ENCODE data around the gene FCAR. TPM values are rescaled to one million over a fixed set of nuclear protein-coding genes. Genes with fewer than 3 reads are reported as not detected.
"Not testable (repeated sequence)": the region's sequence is repeated elsewhere in the genome, so short reads cannot be mapped to it uniquely, and the experiment has no call there.

Gene FCAR
- total RNA-seq, 1 donor from 2014 or later, result 0.32 TPM

- ATAC-seq, result no peak
- intact Hi-C loops (cut with micrococcal nuclease), result no loop called here
- no peak for DNase-seq
Measured at GRCh38 chr19:54928299-54928698, 54.3 kb downstream of the FCAR start.

- no peak for ATAC-seq
- DNase-seq, result no peak
- intact Hi-C loops (cut with micrococcal nuclease), result no loop called here
Measured at GRCh38 chr19:54937926-54938325, 63.9 kb downstream of the FCAR start.

GRCh38 chr19:54938906-54939305 is 64.9 kb downstream of the FCAR start:
- intact Hi-C loops (cut with micrococcal nuclease), result no loop called here
- DNase-seq, result no peak
- no peak for ATAC-seq

- DNase-seq; intact Hi-C loops (cut with micrococcal nuclease); ATAC-seq: not testable (repeated sequence)
Measured at GRCh38 chr19:54939538-54939937, 65.5 kb downstream of the FCAR start.

Other genes with a start within 250 kb of the FCAR start
- gene LILRB1, start 243.8 kb upstream of the FCAR start, total RNA-seq, result 2.2 TPM
- gene LILRB4, start 211.2 kb upstream of the FCAR start, total RNA-seq, result 3.3 TPM
- gene KIR3DL3, start 149.8 kb upstream of the FCAR start, total RNA-seq, result not detected
- not detected for gene KIR2DL3, start 135.7 kb upstream of the FCAR start, total RNA-seq
- not detected for gene KIR2DL1, start 104.4 kb upstream of the FCAR start, total RNA-seq
- gene KIR2DL4, start 70.6 kb upstream of the FCAR start, total RNA-seq, result not detected
- gene KIR3DL1, start 57.8 kb upstream of the FCAR start, total RNA-seq, result not detected
- not detected for gene KIR2DS4, start 41.6 kb upstream of the FCAR start, total RNA-seq
- gene KIR3DL2, start 23.8 kb upstream of the FCAR start, total RNA-seq, result not detected
- gene NCR1, start 31.9 kb downstream of the FCAR start, total RNA-seq, result 0.27 TPM
- gene NLRP7, start 73.3 kb downstream of the FCAR start, total RNA-seq, result not detected
- gene NLRP2, start 92.1 kb downstream of the FCAR start, total RNA-seq, result 0.67 TPM
- not detected for gene GP6, start 164.0 kb downstream of the FCAR start, total RNA-seq
- 52.0 TPM for gene RDH13, start 188.9 kb downstream of the FCAR start, total RNA-seq
- 2.7 TPM for gene EPS8L1, start 201.6 kb downstream of the FCAR start, total RNA-seq
- gene PPP1R12C, start 243.4 kb downstream of the FCAR start, total RNA-seq, result 141 TPM

All from left ventricle myocardium superior (tissue), 1 donor.